Chondrocyte (in vitro differentiated cells): ENCODE results near the gene HTR2A. TPM values are rescaled to one million over a fixed set of nuclear protein-coding genes. Genes with fewer than 3 reads are reported as not detected.
A peak's percentile ranks its signal among the peaks of the same experiment; 100 is the strongest.

Experiments used
- DNase-seq: peaks from one replicate; pipeline ENCODE4 v3.0.0; 2021; ENCODE audit warnings: mixed read lengths, low spot score
- H3K27ac Mint-ChIP-seq: one replicate; pipeline ENCODE4 v1.8.0; 2021; ENCODE audit warnings: mild to moderate bottlenecking, moderate library complexity, mixed read lengths; ENCODE audit not compliant: unreplicated experiment
- H3K27me3 Mint-ChIP-seq: 2 replicates; pipeline ENCODE4 v1.8.0; 2021; ENCODE audit warnings: low read depth, mixed read lengths
- H3K36me3 Mint-ChIP-seq: 2 replicates; pipeline ENCODE4 v1.8.0; 2021; ENCODE audit warnings: low read depth, mixed read lengths
- H3K4me1 Mint-ChIP-seq: 2 replicates; pipeline ENCODE4 v1.8.0; 2021; ENCODE audit warnings: low read depth, mild to moderate bottlenecking, mixed read lengths
- H3K4me3 Mint-ChIP-seq: one replicate; pipeline ENCODE4 v1.8.0; 2021; ENCODE audit warnings: mild to moderate bottlenecking, moderate library complexity, mixed read lengths; ENCODE audit not compliant: unreplicated experiment
- H3K9me3 Mint-ChIP-seq: 2 replicates; pipeline ENCODE4 v1.8.0; 2021; ENCODE audit warnings: low read depth, mixed read lengths
- CTCF ChIP-seq: fragments of 200-600 bp; sonication (generic); IDR thresholded peaks from 2 replicates; pipeline ENCODE4 v1.5.0; 2021; ENCODE audit warnings: antibody characterized with exemption, mild to moderate bottlenecking, moderate library complexity
- total RNA-seq: library from RNA; stranded (reverse); gene quantifications from 3 replicates; pipeline ENCODE4 v1.2.1, GENCODE V29; 2021

The HTR2A gene
- total RNA-seq, 1 donor from 2014 or later = 0.37 TPM

- H3K27ac Mint-ChIP-seq = no peak overlapping the region
- H3K4me3 Mint-ChIP-seq = no peak overlapping the region
- TF ChIP-seq CTCF = no peak
- no peaks in the 10 kb centered on the region for H3K9me3 Mint-ChIP-seq
- H3K4me1 Mint-ChIP-seq = no peaks in the 10 kb centered on the region
- peaks cover 1% of the 10 kb centered on the region for H3K36me3 Mint-ChIP-seq
- peaks cover 5% of the 10 kb centered on the region for H3K27me3 Mint-ChIP-seq
- DNase-seq = no peak
Observed at GRCh38 chr13:46845146-46845545, 51.7 kb downstream of the HTR2A start.

GRCh38 chr13:46844431-46844830 is 52.4 kb downstream of the HTR2A start:
- DNase-seq = no peak
- H3K9me3 Mint-ChIP-seq = no peaks in the 10 kb centered on the region
- H3K4me3 Mint-ChIP-seq = no peak overlapping the region
- no peaks in the 10 kb centered on the region for H3K4me1 Mint-ChIP-seq
- peaks cover 1% of the 10 kb centered on the region for H3K36me3 Mint-ChIP-seq
- H3K27ac Mint-ChIP-seq = no peak overlapping the region
- peaks cover 2% of the 10 kb centered on the region for H3K27me3 Mint-ChIP-seq
- no peak for TF ChIP-seq CTCF

GRCh38 chr13:46839399-46839798 is 57.5 kb downstream of the HTR2A start:
- DNase-seq = no peak
- Mint-ChIP-seq H3K27ac (no peak overlapping the region), H3K4me1 (no peaks in the 10 kb centered on the region), H3K4me3 (no peak overlapping the region), H3K27me3 (peaks cover 6% of the 10 kb centered on the region), H3K9me3 (no peaks in the 10 kb centered on the region), H3K36me3 (no peaks in the 10 kb centered on the region)
- no peak for TF ChIP-seq CTCF

GRCh38 chr13:46834657-46835056 is 62.2 kb downstream of the HTR2A start:
- Mint-ChIP-seq H3K27ac (no peak overlapping the region), H3K9me3 (no peaks in the 10 kb centered on the region), H3K4me3 (no peak overlapping the region), H3K36me3 (no peaks in the 10 kb centered on the region), H3K4me1 (no peaks in the 10 kb centered on the region), H3K27me3 (peaks cover 11% of the 10 kb centered on the region)
- TF ChIP-seq CTCF = no peak
- no peak for DNase-seq

- H3K4me1 Mint-ChIP-seq = no peaks in the 10 kb centered on the region
- no peaks in the 10 kb centered on the region for H3K36me3 Mint-ChIP-seq
- H3K9me3 Mint-ChIP-seq = no peaks in the 10 kb centered on the region
- H3K27ac Mint-ChIP-seq = no peak overlapping the region
- H3K27me3 Mint-ChIP-seq = peaks cover 5% of the 10 kb centered on the region
- no peak overlapping the region for H3K4me3 Mint-ChIP-seq
- no peak for DNase-seq
- peak; percentile 99 for TF ChIP-seq CTCF
Observed at GRCh38 chr13:46831588-46832194, 65.2 kb downstream of the HTR2A start.
